Panc1 (cell line): ENCODE results near the gene PHF24. TPM values are rescaled to one million over a fixed set of nuclear protein-coding genes. Genes with fewer than 3 reads are reported as not detected.

ENCODE experiments used
- ATAC-seq: fragments of 200-7000 bp; cut with Tn5 transposase; 2 replicates; pipeline ENCODE4 v1.9.1; 2020; ENCODE audit warnings: mild to moderate bottlenecking, moderate library complexity
- BruUV-seq: library from RNA; stranded (reverse); fragments of 400-500 nt; replicated peaks from 2 replicates; lab custom pipeline; 2021; lab: Mats Ljungman, UMichigan
- CTCF ChIA-PET: fragments of 300-600 bp; sonication (Branson Sonifier 250); formaldehyde crosslinking; loops from one replicate; lab custom pipeline; 2022; ENCODE audit warnings: antibody characterized with exemption; lab: Charles Lee
- POLR2A ChIA-PET: fragments of 300-600 bp; sonication (Branson Sonifier 250); formaldehyde crosslinking; loops from one replicate; lab custom pipeline; 2022; ENCODE audit warnings: antibody characterized with exemption; lab: Charles Lee
- DNase-seq: peaks from one replicate; pipeline ENCODE4 v3.0.0-alpha.2; 2010; ENCODE audit warnings: low read depth, low spot score
- H3K27ac ChIP-seq: 2 replicates; pipeline ENCODE4 v1.5.1; 2011; ENCODE audit warnings: mild to moderate bottlenecking, low read length, inconsistent platforms
- H3K27me3 ChIP-seq: fragments of 200-500 bp; sonication (Bioruptor generic); 2 replicates; pipeline ENCODE4 v1.6.0; 2014; ENCODE audit warnings: low read length, inconsistent platforms; ENCODE audit not compliant: control insufficient read depth, insufficient read depth
- H3K36me3 ChIP-seq: fragments of 200-500 bp; sonication (Bioruptor generic); 2 replicates; pipeline ENCODE4 v1.5.1; 2014; ENCODE audit warnings: inconsistent platforms, mild to moderate bottlenecking, low read length, moderate library complexity; ENCODE audit not compliant: control insufficient read depth, insufficient read depth
- H3K4me1 ChIP-seq: 2 replicates; pipeline ENCODE4 v1.5.1; 2011; ENCODE audit warnings: inconsistent platforms, mild to moderate bottlenecking, low read length, moderate library complexity; ENCODE audit not compliant: control insufficient read depth, insufficient read depth
- H3K4me3 ChIP-seq, 2 experiments: 2 replicates each; pipeline ENCODE4 v1.5.1; 2011 to 2012; ENCODE audit warnings: low read depth in 2 of 2, low read length in 2 of 2, mild to moderate bottlenecking in 2 of 2, inconsistent platforms in 1 of 2, moderate library complexity in 1 of 2
- H3K9me3 ChIP-seq: fragments of 200-500 bp; sonication (Bioruptor generic); 2 replicates; pipeline ENCODE4 v1.5.1; 2014; ENCODE audit warnings: low read depth, mild to moderate bottlenecking, inconsistent platforms, low read length, moderate library complexity; ENCODE audit not compliant: control insufficient read depth, insufficient read depth
- POLR2AphosphoS5 ChIP-seq: IDR thresholded peaks from 2 replicates; pipeline ENCODE4 v1.6.1; 2012; ENCODE audit warnings: mild to moderate bottlenecking, low read depth, low read length, moderate library complexity
- SIN3A ChIP-seq: IDR thresholded peaks from 2 replicates; pipeline ENCODE4 v1.6.1; 2012; ENCODE audit warnings: low read depth, mild to moderate bottlenecking, low read length, moderate library complexity, borderline replicate concordance; ENCODE audit not compliant: insufficient read depth
- TCF7L2 ChIP-seq: IDR thresholded peaks from 2 replicates; pipeline ENCODE4 v1.6.1; 2011; ENCODE audit warnings: mild to moderate bottlenecking, low read depth, low read length, inconsistent platforms
- in situ Hi-C: cut with HindIII; loops from 2 replicates; pipeline ENCODE4 v1.10.0; 2016; ENCODE audit warnings: low sequenced_read_pairs, low pct_unique_long_range_greater_than_20kb
- intact Hi-C: fragments of 100-400 bp; cut with micrococcal nuclease; formaldehyde crosslinking; loops from one replicate; pipeline ENCODE4 v1.10.0; 2022; ENCODE audit not compliant: unreplicated experiment
- total RNA-seq: library from RNA; stranded (reverse); gene quantifications from one replicate; pipeline ENCODE4 v1.2.1, GENCODE V29; 2021; ENCODE audit not compliant: unreplicated experiment
- TF ChIP-seq, protein P1 (sequence below): fragments of 450-650 bp; IDR thresholded peaks from 2 replicates; pipeline ENCODE4 v1.5.1; 2017; ENCODE audit warnings: mild to moderate bottlenecking
- TF ChIP-seq, protein P2 (sequence below), 2 experiments: IDR thresholded peaks; 2 replicates each; pipeline ENCODE4 v1.6.1; 2011 to 2012; ENCODE audit warnings: low read depth in 2 of 2, control low read depth in 1 of 2, low read length in 1 of 2, mild to moderate bottlenecking in 1 of 2, moderate library complexity in 1 of 2; ENCODE audit not compliant: insufficient read depth in 1 of 2

The PHF24 gene
- total RNA-seq, 1 experiment from 2014 or later: 0.08 TPM

DNA sequence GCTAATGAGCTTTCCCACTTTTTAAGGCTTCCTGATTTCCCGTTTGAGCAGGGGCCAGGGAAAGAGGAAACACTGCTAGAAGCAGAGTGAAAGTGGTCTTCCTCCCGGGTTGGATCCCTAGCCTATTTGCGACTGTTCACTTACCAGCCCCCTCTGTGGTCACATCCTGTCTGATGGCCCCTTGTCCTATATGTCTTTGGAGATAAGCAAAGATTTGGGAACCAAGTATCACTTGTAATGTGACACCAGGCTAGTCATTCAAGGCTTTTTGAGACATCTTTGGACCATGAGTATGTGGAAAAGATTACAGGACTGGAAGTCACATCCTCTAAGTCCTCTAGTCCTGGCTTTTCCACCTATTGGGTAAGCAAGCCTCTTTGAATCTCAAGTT lies 37.6 kb downstream of the PHF24 start:
- TF ChIP-seq, protein P1, sequence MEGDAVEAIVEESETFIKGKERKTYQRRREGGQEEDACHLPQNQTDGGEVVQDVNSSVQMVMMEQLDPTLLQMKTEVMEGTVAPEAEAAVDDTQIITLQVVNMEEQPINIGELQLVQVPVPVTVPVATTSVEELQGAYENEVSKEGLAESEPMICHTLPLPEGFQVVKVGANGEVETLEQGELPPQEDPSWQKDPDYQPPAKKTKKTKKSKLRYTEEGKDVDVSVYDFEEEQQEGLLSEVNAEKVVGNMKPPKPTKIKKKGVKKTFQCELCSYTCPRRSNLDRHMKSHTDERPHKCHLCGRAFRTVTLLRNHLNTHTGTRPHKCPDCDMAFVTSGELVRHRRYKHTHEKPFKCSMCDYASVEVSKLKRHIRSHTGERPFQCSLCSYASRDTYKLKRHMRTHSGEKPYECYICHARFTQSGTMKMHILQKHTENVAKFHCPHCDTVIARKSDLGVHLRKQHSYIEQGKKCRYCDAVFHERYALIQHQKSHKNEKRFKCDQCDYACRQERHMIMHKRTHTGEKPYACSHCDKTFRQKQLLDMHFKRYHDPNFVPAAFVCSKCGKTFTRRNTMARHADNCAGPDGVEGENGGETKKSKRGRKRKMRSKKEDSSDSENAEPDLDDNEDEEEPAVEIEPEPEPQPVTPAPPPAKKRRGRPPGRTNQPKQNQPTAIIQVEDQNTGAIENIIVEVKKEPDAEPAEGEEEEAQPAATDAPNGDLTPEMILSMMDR: no peak
- TF ChIP-seq POLR2AphosphoS5 (no peak), TCF7L2 (no peak), SIN3A (no peak)
- TF ChIP-seq, protein P2, sequence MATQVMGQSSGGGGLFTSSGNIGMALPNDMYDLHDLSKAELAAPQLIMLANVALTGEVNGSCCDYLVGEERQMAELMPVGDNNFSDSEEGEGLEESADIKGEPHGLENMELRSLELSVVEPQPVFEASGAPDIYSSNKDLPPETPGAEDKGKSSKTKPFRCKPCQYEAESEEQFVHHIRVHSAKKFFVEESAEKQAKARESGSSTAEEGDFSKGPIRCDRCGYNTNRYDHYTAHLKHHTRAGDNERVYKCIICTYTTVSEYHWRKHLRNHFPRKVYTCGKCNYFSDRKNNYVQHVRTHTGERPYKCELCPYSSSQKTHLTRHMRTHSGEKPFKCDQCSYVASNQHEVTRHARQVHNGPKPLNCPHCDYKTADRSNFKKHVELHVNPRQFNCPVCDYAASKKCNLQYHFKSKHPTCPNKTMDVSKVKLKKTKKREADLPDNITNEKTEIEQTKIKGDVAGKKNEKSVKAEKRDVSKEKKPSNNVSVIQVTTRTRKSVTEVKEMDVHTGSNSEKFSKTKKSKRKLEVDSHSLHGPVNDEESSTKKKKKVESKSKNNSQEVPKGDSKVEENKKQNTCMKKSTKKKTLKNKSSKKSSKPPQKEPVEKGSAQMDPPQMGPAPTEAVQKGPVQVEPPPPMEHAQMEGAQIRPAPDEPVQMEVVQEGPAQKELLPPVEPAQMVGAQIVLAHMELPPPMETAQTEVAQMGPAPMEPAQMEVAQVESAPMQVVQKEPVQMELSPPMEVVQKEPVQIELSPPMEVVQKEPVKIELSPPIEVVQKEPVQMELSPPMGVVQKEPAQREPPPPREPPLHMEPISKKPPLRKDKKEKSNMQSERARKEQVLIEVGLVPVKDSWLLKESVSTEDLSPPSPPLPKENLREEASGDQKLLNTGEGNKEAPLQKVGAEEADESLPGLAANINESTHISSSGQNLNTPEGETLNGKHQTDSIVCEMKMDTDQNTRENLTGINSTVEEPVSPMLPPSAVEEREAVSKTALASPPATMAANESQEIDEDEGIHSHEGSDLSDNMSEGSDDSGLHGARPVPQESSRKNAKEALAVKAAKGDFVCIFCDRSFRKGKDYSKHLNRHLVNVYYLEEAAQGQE (IDR thresholded peaks at IDR 0.05; ENCODE audit: insufficient read depth in 1 of 2, low read depth in 2 of 2, low read length in 1 of 2): no peak
- DNase-seq: no peak
- Histone ChIP-seq H3K4me1 (peaks cover 40% of the 10 kb centered on the region), H3K27me3 (no peaks in the 10 kb centered on the region), H3K36me3 (no peaks in the 10 kb centered on the region), H3K27ac (no peak overlapping the region), H3K4me3 (no peak overlapping the region), H3K9me3 (no peaks in the 10 kb centered on the region)
- ChIA-PET CTCF (interaction anchor here (0.6 to 3.0 kb wide), 2 partner anchors 96 to 235 kb away, joined by 5 to 41 read pairs; no protein-coding TSS in a partner anchor), POLR2A (no interaction called here)
- intact Hi-C loops: no loop called here
- BruUV-seq: no TSS peak
- no peak for ATAC-seq
- in situ Hi-C loops: no loop called here

DNA sequence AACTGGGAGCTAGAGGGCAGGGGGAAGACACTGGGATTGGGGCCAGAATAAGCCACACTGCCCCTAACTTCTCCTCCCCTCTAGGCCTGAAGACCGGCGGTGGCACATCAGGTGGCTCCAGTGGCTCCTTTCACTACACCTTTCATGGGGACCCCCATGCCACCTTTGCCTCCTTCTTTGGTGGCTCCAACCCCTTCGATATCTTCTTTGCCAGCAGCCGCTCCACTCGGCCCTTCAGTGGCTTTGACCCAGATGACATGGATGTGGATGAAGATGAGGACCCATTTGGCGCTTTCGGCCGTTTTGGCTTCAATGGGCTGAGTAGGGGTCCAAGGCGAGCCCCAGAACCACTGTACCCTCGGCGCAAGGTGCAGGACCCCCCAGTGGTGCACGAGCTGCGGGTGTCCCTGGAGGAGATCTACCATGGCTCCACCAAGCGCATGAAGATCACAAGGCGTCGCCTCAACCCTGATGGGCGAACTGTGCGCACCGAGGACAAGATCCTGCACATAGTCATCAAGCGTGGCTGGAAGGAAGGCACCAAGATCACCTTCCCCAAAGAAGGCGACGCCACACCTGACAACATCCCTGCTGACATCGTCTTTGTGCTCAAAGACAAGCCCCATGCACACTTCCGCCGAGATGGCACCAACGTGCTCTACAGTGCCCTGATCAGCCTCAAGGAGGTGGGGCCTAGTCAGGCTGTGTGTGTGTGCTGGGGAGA lies 38.3 kb downstream of the PHF24 start:
- POLR2A ChIA-PET: no interaction called here
- H3K4me1 ChIP-seq: peaks cover 36% of the 10 kb centered on the region
- no peak overlapping the region for H3K27ac ChIP-seq
- no peak for TF ChIP-seq SIN3A
- no peak for TF ChIP-seq TCF7L2
- no peak for ATAC-seq
- no peaks in the 10 kb centered on the region for H3K9me3 ChIP-seq
- in situ Hi-C loops (no loop called here), intact Hi-C loops (no loop called here)
- H3K27me3 ChIP-seq: no peaks in the 10 kb centered on the region
- H3K36me3 ChIP-seq: no peaks in the 10 kb centered on the region
- no peak for DNase-seq
- BruUV-seq: no TSS peak
- H3K4me3 ChIP-seq: no peak overlapping the region
- CTCF ChIA-PET: interaction anchor here (3.0 kb wide), 1 partner anchor 97 kb away, joined by 41 read pairs; no protein-coding TSS in a partner anchor

DNA sequence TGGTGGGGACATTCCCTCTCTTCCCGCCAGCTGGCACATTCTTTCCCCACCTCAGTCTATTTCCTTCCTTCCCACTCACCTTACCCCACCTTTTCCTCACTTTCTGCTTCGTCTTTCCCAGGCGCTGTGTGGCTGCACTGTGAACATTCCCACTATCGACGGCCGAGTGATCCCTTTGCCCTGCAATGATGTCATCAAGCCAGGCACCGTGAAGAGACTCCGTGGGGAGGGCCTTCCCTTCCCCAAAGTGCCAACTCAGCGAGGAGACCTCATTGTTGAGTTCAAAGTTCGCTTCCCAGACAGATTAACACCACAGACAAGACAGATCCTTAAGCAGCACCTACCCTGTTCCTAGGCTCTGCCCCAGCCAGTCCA lies 38.8 kb downstream of the PHF24 start:
- no peak overlapping the region for H3K4me3 ChIP-seq
- CTCF ChIA-PET: no interaction called here
- in situ Hi-C loops (no loop called here), intact Hi-C loops (no loop called here)
- no peaks in the 10 kb centered on the region for H3K9me3 ChIP-seq
- H3K4me1 ChIP-seq: peaks cover 34% of the 10 kb centered on the region
- DNase-seq (no peak), ATAC-seq (no peak)
- no peak overlapping the region for H3K27ac ChIP-seq
- no peaks in the 10 kb centered on the region for H3K27me3 ChIP-seq
- no peaks in the 10 kb centered on the region for H3K36me3 ChIP-seq
- no TSS peak for BruUV-seq
- TF ChIP-seq, protein P2 (IDR thresholded peaks at IDR 0.05; ENCODE audit: insufficient read depth in 1 of 2, low read depth in 2 of 2, low read length in 1 of 2): no peak
- TF ChIP-seq, protein P1: no peak
- TF ChIP-seq TCF7L2: no peak
- no peak for TF ChIP-seq POLR2AphosphoS5
- TF ChIP-seq SIN3A: no peak
- POLR2A ChIA-PET: no interaction called here
